GM18505 (cell line): ENCODE data around the gene KCNQ5.
A peak's percentile ranks its signal among the peaks of the same experiment; 100 is the strongest.

Source experiments
- ATAC-seq: cut with Tn5 transposase; IDR thresholded peaks from one replicate; pipeline ENCODE4 v1.9.1; 2021; ENCODE audit not compliant: unreplicated experiment
- POLR2A ChIP-seq: IDR thresholded peaks from 4 replicates; pipeline ENCODE4 v1.6.1; 2011; ENCODE audit warnings: borderline replicate concordance; ENCODE audit not compliant: insufficient read depth, insufficient read length; ENCODE audit errors: extremely low read depth

The KCNQ5 gene

GRCh38 chr6:72651967-72652956 lies 30.4 kb downstream of the KCNQ5 start:
- no peak for ATAC-seq
- no peak for TF ChIP-seq POLR2A

- no peak for TF ChIP-seq POLR2A
- ATAC-seq: no peak
Observed at GRCh38 chr6:72653026-72653425, 31.2 kb downstream of the KCNQ5 start.

GRCh38 chr6:72654071-72654621 lies 32.3 kb downstream of the KCNQ5 start:
- ATAC-seq: peak; percentile 68
- TF ChIP-seq POLR2A: no peak

GRCh38 chr6:72657407-72658197 lies 35.7 kb downstream of the KCNQ5 start:
- ATAC-seq: no peak
- TF ChIP-seq POLR2A: no peak

GRCh38 chr6:72659754-72660153 lies 37.9 kb downstream of the KCNQ5 start:
- no peak for ATAC-seq
- TF ChIP-seq POLR2A: no peak

GRCh38 chr6:72661411-72661810 lies 39.5 kb downstream of the KCNQ5 start:
- no peak for ATAC-seq

GRCh38 chr6:72665599-72665998 lies 43.7 kb downstream of the KCNQ5 start:
- TF ChIP-seq POLR2A: no peak
- ATAC-seq: no peak

More at GRCh38 chr6:72661411-72661810, 39.5 kb downstream of the KCNQ5 start:
- no peak for TF ChIP-seq POLR2A

GRCh38 chr6:72669324-72669723 lies 47.5 kb downstream of the KCNQ5 start:
- no peak for ATAC-seq
- no peak for TF ChIP-seq POLR2A

- no peak for ATAC-seq
Observed at GRCh38 chr6:72672906-72673305, 51.0 kb downstream of the KCNQ5 start.

GRCh38 chr6:72674842-72675241 lies 53.0 kb downstream of the KCNQ5 start:
- no peak for TF ChIP-seq POLR2A
- ATAC-seq: no peak

More at GRCh38 chr6:72672906-72673305, 51.0 kb downstream of the KCNQ5 start:
- no peak for TF ChIP-seq POLR2A

GRCh38 chr6:72675396-72675795 lies 53.5 kb downstream of the KCNQ5 start:
- no peak for TF ChIP-seq POLR2A
- no peak for ATAC-seq

GRCh38 chr6:72676995-72677394 lies 55.1 kb downstream of the KCNQ5 start:
- no peak for ATAC-seq
- no peak for TF ChIP-seq POLR2A

GRCh38 chr6:72677740-72678139 lies 55.9 kb downstream of the KCNQ5 start:
- no peak for ATAC-seq
- TF ChIP-seq POLR2A: no peak
